Measurements from ENCODE around the gene HOXD8. TPM values are rescaled to one million over a fixed set of nuclear protein-coding genes. Genes with fewer than 3 reads are reported as not detected.

Gene HOXD8
- total and polyA plus RNA-seq, 9 of the 15 experiments (the other 6 are each of a cell fraction or from before 2014, with no cell fraction given) = 0.04 to 0.15 TPM; not detected in 7

GRCh38 chr2:176134035-176134434 lies 4.5 kb downstream of the HOXD8 start:
- H4K20me1 ChIP-seq (replicated peaks; ENCODE audit: control insufficient read depth, insufficient read depth, low read length) = 0 out of 2 replicates have a peak, but pooled peaks cover 2% of the 10 kb centered on the region
- H3K4me1 ChIP-seq (replicated peaks in 1 of 2; ENCODE audit: control insufficient read depth in 2 of 2, insufficient read depth in 2 of 2, low read length in 2 of 2) = peaks cover 0 to 23% of the 10 kb centered on the region in 2 experiments; a peak in 2 of 5 replicates
- H3K4me2 ChIP-seq (ENCODE audit: insufficient read depth, low read length) = no peak overlapping the region
- ATAC-seq (no peak), FAIRE-seq (peak; percentile 26), DNase-seq (ENCODE audit: extremely low read depth in 1 of 4, low spot score in 3 of 4) (no peak)
- in situ Hi-C loops (cut with MboI) = loop anchor here (25.0 kb wide), 2 partner anchors 678 to 1628 kb away; no protein-coding TSS in a partner anchor
- H3K9me3 ChIP-seq (replicated peaks; ENCODE audit: control insufficient read depth, insufficient read depth, low read depth, low read length) = no peaks in the 10 kb centered on the region
- H3K36me3 ChIP-seq (ENCODE audit: control insufficient read depth, insufficient read depth, low read length) = no peaks in the 10 kb centered on the region
- intact Hi-C loops (cut with micrococcal nuclease) = no loop called here
- CTCF ChIA-PET (ENCODE audit: low intra/inter-chr PET ratio) = interaction anchor here (0.6 kb wide), 1 partner anchor 895 kb away, joined by 3 read pairs; no protein-coding TSS in a partner anchor
- BruUV-seq (replicated peaks) = no TSS peak
- peaks cover 47 to 72% of the 10 kb centered on the region in 2 experiments for H3K27me3 ChIP-seq (ENCODE audit: control insufficient read depth in 2 of 2, insufficient read depth in 2 of 2, low read length in 2 of 2)
- no peak overlapping the region for H3K9ac ChIP-seq (ENCODE audit: insufficient read depth in 1 of 2, low read depth in 2 of 2, low read length in 2 of 2)
- POLR2A ChIA-PET = interaction anchor here (2.3 kb wide), 1 partner anchor 321 kb away, joined by 5 read pairs; no protein-coding TSS in a partner anchor
- TF ChIP-seq HSF4 (CRISPR knock-in tag; IDR thresholded peaks at IDR 0.05; ENCODE audit: borderline replicate concordance) = no peak
- no peak for TF ChIP-seq U2AF2 (optimal IDR thresholded peaks at IDR 0.05; ENCODE audit: low read depth, low read length)
- TF ChIP-seq ZNF143 (CRISPR knock-in tag; IDR thresholded peaks at IDR 0.05) = no peak
- TF ChIP-seq, protein P1, sequence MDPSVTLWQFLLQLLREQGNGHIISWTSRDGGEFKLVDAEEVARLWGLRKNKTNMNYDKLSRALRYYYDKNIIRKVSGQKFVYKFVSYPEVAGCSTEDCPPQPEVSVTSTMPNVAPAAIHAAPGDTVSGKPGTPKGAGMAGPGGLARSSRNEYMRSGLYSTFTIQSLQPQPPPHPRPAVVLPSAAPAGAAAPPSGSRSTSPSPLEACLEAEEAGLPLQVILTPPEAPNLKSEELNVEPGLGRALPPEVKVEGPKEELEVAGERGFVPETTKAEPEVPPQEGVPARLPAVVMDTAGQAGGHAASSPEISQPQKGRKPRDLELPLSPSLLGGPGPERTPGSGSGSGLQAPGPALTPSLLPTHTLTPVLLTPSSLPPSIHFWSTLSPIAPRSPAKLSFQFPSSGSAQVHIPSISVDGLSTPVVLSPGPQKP (CRISPR knock-in tag; IDR thresholded peaks at IDR 0.05) = no peak
- TF ChIP-seq RBM39 (optimal IDR thresholded peaks at IDR 0.05; ENCODE audit: low read depth, low read length) = no peak
- no peak for TF ChIP-seq ARHGAP35 (IDR thresholded peaks at IDR 0.05; ENCODE audit: partially characterized antibody)
- TF ChIP-seq, protein P2, sequence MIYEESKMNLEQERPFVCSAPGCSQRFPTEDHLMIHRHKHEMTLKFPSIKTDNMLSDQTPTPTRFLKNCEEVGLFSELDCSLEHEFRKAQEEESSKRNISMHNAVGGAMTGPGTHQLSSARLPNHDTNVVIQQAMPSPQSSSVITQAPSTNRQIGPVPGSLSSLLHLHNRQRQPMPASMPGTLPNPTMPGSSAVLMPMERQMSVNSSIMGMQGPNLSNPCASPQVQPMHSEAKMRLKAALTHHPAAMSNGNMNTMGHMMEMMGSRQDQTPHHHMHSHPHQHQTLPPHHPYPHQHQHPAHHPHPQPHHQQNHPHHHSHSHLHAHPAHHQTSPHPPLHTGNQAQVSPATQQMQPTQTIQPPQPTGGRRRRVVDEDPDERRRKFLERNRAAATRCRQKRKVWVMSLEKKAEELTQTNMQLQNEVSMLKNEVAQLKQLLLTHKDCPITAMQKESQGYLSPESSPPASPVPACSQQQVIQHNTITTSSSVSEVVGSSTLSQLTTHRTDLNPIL (CRISPR knock-in tag; IDR thresholded peaks at IDR 0.05) = no peak
- TF ChIP-seq, protein P3, sequence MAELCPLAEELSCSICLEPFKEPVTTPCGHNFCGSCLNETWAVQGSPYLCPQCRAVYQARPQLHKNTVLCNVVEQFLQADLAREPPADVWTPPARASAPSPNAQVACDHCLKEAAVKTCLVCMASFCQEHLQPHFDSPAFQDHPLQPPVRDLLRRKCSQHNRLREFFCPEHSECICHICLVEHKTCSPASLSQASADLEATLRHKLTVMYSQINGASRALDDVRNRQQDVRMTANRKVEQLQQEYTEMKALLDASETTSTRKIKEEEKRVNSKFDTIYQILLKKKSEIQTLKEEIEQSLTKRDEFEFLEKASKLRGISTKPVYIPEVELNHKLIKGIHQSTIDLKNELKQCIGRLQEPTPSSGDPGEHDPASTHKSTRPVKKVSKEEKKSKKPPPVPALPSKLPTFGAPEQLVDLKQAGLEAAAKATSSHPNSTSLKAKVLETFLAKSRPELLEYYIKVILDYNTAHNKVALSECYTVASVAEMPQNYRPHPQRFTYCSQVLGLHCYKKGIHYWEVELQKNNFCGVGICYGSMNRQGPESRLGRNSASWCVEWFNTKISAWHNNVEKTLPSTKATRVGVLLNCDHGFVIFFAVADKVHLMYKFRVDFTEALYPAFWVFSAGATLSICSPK (IDR thresholded peaks at IDR 0.05; ENCODE audit: borderline replicate concordance) = no peak
- TF ChIP-seq ZNF12 (CRISPR knock-in tag; IDR thresholded peaks at IDR 0.05) = no peak
- no peak for TF ChIP-seq ZNF695 (CRISPR knock-in tag; IDR thresholded peaks at IDR 0.05)
- TF ChIP-seq PURB (CRISPR knock-in tag; IDR thresholded peaks at IDR 0.05; ENCODE audit: low read depth) = no peak
- no peak for TF ChIP-seq CBFA2T2 (conservative IDR thresholded peaks at IDR 0.05)
- TF ChIP-seq MYNN (IDR thresholded peaks at IDR 0.05) = no peak
- no peak for TF ChIP-seq MYNN (CRISPR knock-in tag; IDR thresholded peaks at IDR 0.05)
- no peak for TF ChIP-seq RFX5 (IDR thresholded peaks at IDR 0.05; ENCODE audit: low read depth, low read length)
- no peak for TF ChIP-seq ZNF551 (CRISPR knock-in tag; IDR thresholded peaks at IDR 0.05)
- TF ChIP-seq, protein P4, sequence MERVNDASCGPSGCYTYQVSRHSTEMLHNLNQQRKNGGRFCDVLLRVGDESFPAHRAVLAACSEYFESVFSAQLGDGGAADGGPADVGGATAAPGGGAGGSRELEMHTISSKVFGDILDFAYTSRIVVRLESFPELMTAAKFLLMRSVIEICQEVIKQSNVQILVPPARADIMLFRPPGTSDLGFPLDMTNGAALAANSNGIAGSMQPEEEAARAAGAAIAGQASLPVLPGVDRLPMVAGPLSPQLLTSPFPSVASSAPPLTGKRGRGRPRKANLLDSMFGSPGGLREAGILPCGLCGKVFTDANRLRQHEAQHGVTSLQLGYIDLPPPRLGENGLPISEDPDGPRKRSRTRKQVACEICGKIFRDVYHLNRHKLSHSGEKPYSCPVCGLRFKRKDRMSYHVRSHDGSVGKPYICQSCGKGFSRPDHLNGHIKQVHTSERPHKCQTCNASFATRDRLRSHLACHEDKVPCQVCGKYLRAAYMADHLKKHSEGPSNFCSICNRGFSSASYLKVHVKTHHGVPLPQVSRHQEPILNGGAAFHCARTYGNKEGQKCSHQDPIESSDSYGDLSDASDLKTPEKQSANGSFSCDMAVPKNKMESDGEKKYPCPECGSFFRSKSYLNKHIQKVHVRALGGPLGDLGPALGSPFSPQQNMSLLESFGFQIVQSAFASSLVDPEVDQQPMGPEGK (CRISPR knock-in tag; IDR thresholded peaks at IDR 0.05; ENCODE audit: borderline replicate concordance) = no peak
- H3K79me2 ChIP-seq (ENCODE audit: control insufficient read depth, insufficient read depth, low read length) = no peaks in the 10 kb centered on the region
- no peak overlapping the region for H3K27ac ChIP-seq (ENCODE audit: extremely low read depth, low read depth, low read length)
- no peak overlapping the region for H3K4me3 ChIP-seq
- no peaks in the 10 kb centered on the region for H3K9me1 ChIP-seq (ENCODE audit: control insufficient read depth, insufficient read depth, low read length)
- H2AFZ ChIP-seq (ENCODE audit: low read depth, low read length) = no peak overlapping the region
- 0% methylated on average over 4 of the region's 4 CpGs for WGBS (ENCODE audit: insufficient coverage, low coverage, missing lambda C conversion rate)

Data from K562 (cell line).